PC-3 (cell line): ENCODE measurements around the gene ACVR1B. TPM values are rescaled to one million over a fixed set of nuclear protein-coding genes. Genes with fewer than 3 reads are reported as not detected.

Experiments
- ATAC-seq: fragments of 200-7000 bp; cut with Tn5 transposase; 2 replicates; pipeline ENCODE4 v1.9.1; 2020; ENCODE audit warnings: mild to moderate bottlenecking, moderate library complexity
- BruUV-seq: library from RNA; stranded (reverse); fragments of 400-500 nt; replicated peaks from 2 replicates; lab custom pipeline; 2021; lab: Mats Ljungman, UMichigan
- CTCF ChIA-PET: fragments of 300-600 bp; sonication (Branson Sonifier 250); formaldehyde crosslinking; loops from one replicate; lab custom pipeline; 2022; ENCODE audit warnings: antibody characterized with exemption; lab: Charles Lee
- POLR2A ChIA-PET: fragments of 300-600 bp; sonication (Branson Sonifier 250); formaldehyde crosslinking; loops from one replicate; lab custom pipeline; 2022; ENCODE audit warnings: antibody characterized with exemption; ENCODE audit not compliant: unreplicated experiment; lab: Charles Lee
- DNase-seq: peaks from one replicate; pipeline ENCODE4 v3.0.0-alpha.2; 2015
- H2AFZ ChIP-seq: fragments of 300-600 bp; sonication (generic); 2 replicates; pipeline ENCODE4 v1.6.0; 2016; ENCODE audit warnings: antibody characterized with exemption, low read length
- H3F3A ChIP-seq: fragments of 300-600 bp; sonication (generic); one replicate; pipeline ENCODE4 v1.6.0; 2017; ENCODE audit warnings: antibody characterized with exemption, low read length, control low read depth, mild to moderate bottlenecking; ENCODE audit not compliant: unreplicated experiment
- H3K27ac ChIP-seq: fragments of 300-600 bp; sonication (generic); 2 replicates; pipeline ENCODE4 v1.5.1; 2016; ENCODE audit warnings: mild to moderate bottlenecking, low read length
- H3K27me3 ChIP-seq: fragments of 300-600 bp; sonication (generic); 2 replicates; pipeline ENCODE4 v1.6.1; 2016; ENCODE audit warnings: low read length, mixed read lengths
- H3K36me3 ChIP-seq: fragments of 300-600 bp; sonication (generic); 2 replicates; pipeline ENCODE4 v1.6.1; 2016; ENCODE audit warnings: low read depth, mixed run types, low read length, mixed read lengths
- H3K4me1 ChIP-seq: fragments of 300-600 bp; sonication (generic); 2 replicates; pipeline ENCODE4 v1.5.1; 2016; ENCODE audit warnings: low read length; ENCODE audit not compliant: insufficient read depth
- H3K4me2 ChIP-seq: fragments of 300-600 bp; sonication (generic); 2 replicates; pipeline ENCODE4 v1.6.0; 2016; ENCODE audit warnings: low read length
- H3K4me3 ChIP-seq: fragments of 300-600 bp; sonication (generic); 2 replicates; pipeline ENCODE4 v1.5.1; 2016; ENCODE audit warnings: mild to moderate bottlenecking, low read length, mixed read lengths
- H3K79me2 ChIP-seq: fragments of 300-600 bp; sonication (generic); 2 replicates; pipeline ENCODE4 v1.6.1; 2017; ENCODE audit warnings: low read length, mixed read lengths
- H3K9ac ChIP-seq: fragments of 300-600 bp; sonication (generic); 2 replicates; pipeline ENCODE4 v1.6.0; 2016; ENCODE audit warnings: mild to moderate bottlenecking, low read length
- H3K9me2 ChIP-seq: fragments of 300-600 bp; sonication (generic); replicated peaks from 2 replicates; pipeline ENCODE4 v1.6.1; 2016; ENCODE audit warnings: mixed run types, low read length, mixed read lengths
- H3K9me3 ChIP-seq: fragments of 300-600 bp; sonication (generic); 2 replicates; pipeline ENCODE4 v1.6.1; 2016; ENCODE audit warnings: low read length, mixed read lengths
- H4K20me1 ChIP-seq: fragments of 300-600 bp; sonication (generic); 2 replicates; pipeline ENCODE4 v1.6.1; 2016; ENCODE audit warnings: low read length, mixed read lengths
- CTCF ChIP-seq: fragments of 300-600 bp; sonication (generic); conservative IDR thresholded peaks from 2 replicates; pipeline ENCODE4 v1.5.1; 2017; ENCODE audit warnings: antibody characterized with exemption, low read depth, mild to moderate bottlenecking, low read length
- EZH2 ChIP-seq: fragments of 300-600 bp; sonication (generic); IDR thresholded peaks from one replicate; pipeline ENCODE4 v1.6.1; 2017; ENCODE audit warnings: antibody characterized with exemption, mild to moderate bottlenecking, low read length; ENCODE audit not compliant: unreplicated experiment
- EZH2phosphoT487 ChIP-seq: fragments of 300-600 bp; sonication (generic); IDR thresholded peaks from 2 replicates; pipeline ENCODE4 v1.6.1; 2018; ENCODE audit warnings: mild to moderate bottlenecking, antibody characterized with exemption, low read length, borderline replicate concordance
- intact Hi-C: fragments of 100-400 bp; cut with micrococcal nuclease; formaldehyde crosslinking; loops from 2 replicates; pipeline ENCODE4 v1.9.0; 2023
- total RNA-seq: library from RNA; depleted of rRNA; stranded (reverse); fragments of >200 nt; gene quantifications from 2 replicates; pipeline ENCODE4 v1.2.3, GENCODE V29; 2014

Gene ACVR1B
- total RNA-seq, 1 experiment from 2014 or later: 9.8 TPM

DNA sequence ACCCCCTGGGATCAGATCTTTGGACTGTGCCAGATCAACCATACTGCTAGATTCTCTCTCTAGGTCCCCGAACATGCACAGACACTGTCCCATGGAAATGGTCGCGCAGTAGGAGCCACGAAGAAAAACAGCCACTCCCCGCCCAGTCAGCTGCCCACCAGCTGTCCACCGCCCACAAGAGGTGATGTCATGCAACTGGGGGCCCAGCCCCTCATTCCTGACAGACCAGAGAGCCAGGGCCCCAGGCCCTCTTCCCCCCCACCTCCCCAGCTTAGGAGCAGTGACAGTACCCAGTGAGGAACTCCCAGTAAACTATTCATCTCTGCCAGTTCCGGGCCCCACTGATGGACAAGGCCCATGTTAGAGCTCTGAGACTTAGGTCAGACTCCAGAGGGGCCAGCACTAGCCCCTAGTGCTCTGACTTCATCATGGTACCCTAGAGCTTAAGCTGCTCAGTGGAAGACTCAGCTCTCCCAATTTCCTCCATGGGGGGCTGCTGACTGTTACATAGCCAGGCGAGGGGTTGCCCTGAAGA lies 51.6 kb downstream of the ACVR1B start:
- no peak for DNase-seq
- TF ChIP-seq EZH2phosphoT487 (no peak), CTCF (no peak), EZH2 (no peak)
- no TSS peak for BruUV-seq
- H3K9me2 ChIP-seq: no peaks in the 10 kb centered on the region
- H3K9me3 ChIP-seq: no peaks in the 10 kb centered on the region
- H3K4me2 ChIP-seq: no peak overlapping the region
- H3K9ac ChIP-seq: no peak overlapping the region
- no peak for ATAC-seq
- ChIA-PET POLR2A (no interaction called here), CTCF (interaction anchor here (0.9 to 2.5 kb wide), 3 partner anchors 15 to 22 kb away, joined by 3 to 18 read pairs (median 6); no protein-coding TSS in a partner anchor)
- no peaks in the 10 kb centered on the region for H3F3A ChIP-seq
- H3K4me3 ChIP-seq: no peak overlapping the region
- no peaks in the 10 kb centered on the region for H3K36me3 ChIP-seq
- no peak overlapping the region for H3K27ac ChIP-seq
- no peaks in the 10 kb centered on the region for H3K79me2 ChIP-seq
- H3K4me1 ChIP-seq: no peaks in the 10 kb centered on the region
- no peak overlapping the region for H2AFZ ChIP-seq
- intact Hi-C loops: no loop called here
- no peaks in the 10 kb centered on the region for H4K20me1 ChIP-seq
- no peaks in the 10 kb centered on the region for H3K27me3 ChIP-seq

- no peaks in the 10 kb centered on the region for H3K9me3 ChIP-seq
- no peaks in the 10 kb centered on the region for H3F3A ChIP-seq
- H2AFZ ChIP-seq: no peak overlapping the region
- intact Hi-C loops: no loop called here
- no peaks in the 10 kb centered on the region for H3K36me3 ChIP-seq
- TF ChIP-seq CTCF (no peak), EZH2 (no peak), EZH2phosphoT487 (no peak)
- DNase-seq: no peak
- H3K79me2 ChIP-seq: no peaks in the 10 kb centered on the region
- no peaks in the 10 kb centered on the region for H3K27me3 ChIP-seq
- BruUV-seq: no TSS peak
- H3K4me2 ChIP-seq: no peak overlapping the region
- H4K20me1 ChIP-seq: no peaks in the 10 kb centered on the region
- H3K27ac ChIP-seq: no peak overlapping the region
- no peaks in the 10 kb centered on the region for H3K4me1 ChIP-seq
- no peak overlapping the region for H3K4me3 ChIP-seq
- CTCF ChIA-PET: interaction anchor here (0.6 to 2.5 kb wide), 7 partner anchors 9 to 91 kb away, joined by 3 to 18 read pairs (median 6); no protein-coding TSS in a partner anchor
- no peaks in the 10 kb centered on the region for H3K9me2 ChIP-seq
- no peak overlapping the region for H3K9ac ChIP-seq
- POLR2A ChIA-PET: no interaction called here
- no peak; the same call in 1 of the 2 replicates for ATAC-seq
These were observed 52.1 kb downstream of the ACVR1B start for GRCh38 chr12:52003591-52003990.

DNA sequence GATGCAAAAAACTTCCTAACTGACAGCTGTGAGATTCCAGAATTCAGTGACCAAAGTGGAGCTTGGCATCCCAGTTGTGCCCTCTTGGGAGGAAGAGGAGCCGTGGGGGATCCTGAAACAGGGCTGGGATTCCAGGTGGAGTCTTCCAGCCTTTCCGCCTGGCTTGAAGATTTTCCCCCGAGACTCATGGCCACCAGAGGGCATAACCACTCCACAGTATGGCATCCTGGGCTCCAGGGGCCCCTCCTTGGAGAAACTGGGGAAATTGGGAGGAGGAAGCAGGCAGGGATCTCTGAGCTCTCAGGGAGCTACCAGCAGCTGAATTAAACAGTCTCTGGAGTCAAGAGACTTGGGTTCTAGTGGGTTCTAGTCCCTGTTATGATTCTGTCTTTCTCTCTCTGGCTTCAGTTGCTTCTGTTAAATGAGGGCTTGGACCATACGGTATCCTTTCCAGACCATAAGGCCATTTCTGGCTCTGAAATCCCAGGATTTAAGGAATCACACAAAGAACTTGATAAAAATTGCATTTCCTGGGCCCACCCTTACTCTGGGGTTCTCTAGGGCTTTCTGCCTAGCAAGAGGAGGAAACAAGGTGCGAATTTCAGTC lies 52.6 kb downstream of the ACVR1B start:
- Histone ChIP-seq H3K9me3 (no peaks in the 10 kb centered on the region), H3K27ac (no peak overlapping the region), H3K9ac (no peak overlapping the region), H3K27me3 (no peaks in the 10 kb centered on the region), H2AFZ (no peak overlapping the region), H3K4me2 (no peak overlapping the region), H3K36me3 (no peaks in the 10 kb centered on the region), H3K4me3 (no peak overlapping the region), H3K4me1 (no peaks in the 10 kb centered on the region), H3F3A (no peaks in the 10 kb centered on the region), H4K20me1 (no peaks in the 10 kb centered on the region), H3K79me2 (no peaks in the 10 kb centered on the region), H3K9me2 (no peaks in the 10 kb centered on the region)
- BruUV-seq: no TSS peak
- ChIA-PET CTCF (interaction anchor here (0.6 to 2.5 kb wide), 9 partner anchors 9 to 90 kb away, joined by 3 to 18 read pairs (median 5); no protein-coding TSS in a partner anchor), POLR2A (interaction anchor here (0.6 kb wide), 1 partner anchor 16 kb away, joined by 3 read pairs; no protein-coding TSS in a partner anchor)
- DNase-seq (peak; percentile 65), ATAC-seq (peak; percentile 87)
- intact Hi-C loops: loop anchor here (1.0 kb wide), 1 partner anchor 19 kb away; no protein-coding TSS in a partner anchor
- no peak for TF ChIP-seq EZH2phosphoT487
- no peak for TF ChIP-seq EZH2
- TF ChIP-seq CTCF: peak; percentile 78
